Tibial nerve (tissue), 3 donors: ENCODE measurements around the gene UMAD1.

Experiments used
- CTCF ChIP-seq, 5 experiments: fragments of 200-600 bp in 3 of 5; fragments of 450-650 bp in 2 of 5; sonication (generic) in 3 of 5; IDR thresholded peaks; one replicate each; pipeline ENCODE4 v1.5.1; 2016 to 2019; ENCODE audit warnings: antibody characterized with exemption in 5 of 5, mild to moderate bottlenecking in 3 of 5, moderate library complexity in 2 of 5
- POLR2A ChIP-seq, 2 donors: fragments of 450-650 bp; IDR thresholded peaks; one replicate each; pipeline ENCODE4 v1.6.1; 2017; ENCODE audit warnings: antibody characterized with exemption in 2 of 2, mild to moderate bottlenecking in 2 of 2, moderate library complexity in 2 of 2

DNA sequence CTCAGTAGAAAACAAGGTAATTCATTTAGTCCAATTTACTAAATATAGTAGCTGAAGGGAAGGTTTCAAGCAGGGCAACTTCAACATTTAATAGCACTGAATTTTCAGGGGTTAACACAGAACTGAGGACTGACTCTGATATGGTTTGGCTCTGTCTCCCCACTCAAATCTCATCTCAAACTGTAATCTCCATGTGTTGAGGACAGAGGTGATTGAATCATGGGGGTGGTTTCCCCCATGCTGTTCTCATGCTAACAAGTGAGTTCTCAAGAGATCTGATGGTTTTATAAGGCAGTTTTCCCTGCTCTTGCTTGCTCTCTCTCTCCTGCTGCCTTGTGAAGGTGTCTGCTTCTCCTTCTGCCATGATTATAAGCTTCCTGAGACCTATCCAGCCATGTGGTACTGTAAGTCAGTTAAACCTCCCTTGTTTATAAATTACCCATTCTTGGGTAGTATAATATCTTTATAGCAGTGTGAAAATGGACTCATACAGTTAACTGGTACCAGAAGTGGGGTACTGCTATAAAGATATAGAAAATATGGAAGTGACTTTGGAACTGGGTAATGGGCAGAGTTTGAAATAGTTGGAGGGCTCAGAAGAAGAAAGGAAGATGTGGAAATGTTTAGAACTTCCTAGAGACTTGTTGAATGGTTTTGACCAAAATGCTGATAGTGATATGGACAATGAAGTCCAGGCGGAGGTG, 9.8 kb upstream of the UMAD1 start:
- TF ChIP-seq CTCF (IDR thresholded peaks at IDR 0.05) = no peak
- no peak for TF ChIP-seq POLR2A (IDR thresholded peaks at IDR 0.05)
